ENCODE data around the gene EXOC4.

DNA sequence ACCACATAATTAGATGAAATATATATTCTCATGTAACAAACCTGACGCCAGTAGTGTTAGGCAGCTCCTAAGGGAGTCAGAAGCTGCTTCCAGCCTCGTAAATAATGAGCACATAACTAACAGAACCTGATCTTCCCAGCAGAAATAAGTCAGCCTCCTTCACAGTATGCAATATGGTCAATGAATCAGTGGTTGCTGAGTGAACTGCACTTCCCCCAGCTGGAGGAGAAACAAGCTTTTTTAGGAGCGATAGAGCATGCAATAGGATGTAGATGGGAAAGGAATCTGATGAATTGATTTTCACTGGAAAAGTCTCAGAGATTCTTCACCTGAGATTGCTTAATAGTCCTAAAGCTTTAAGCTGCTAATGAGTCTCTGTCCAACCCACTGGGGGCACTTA lies 537.1 kb downstream of the EXOC4 start:
- TF ChIP-seq, protein P1, sequence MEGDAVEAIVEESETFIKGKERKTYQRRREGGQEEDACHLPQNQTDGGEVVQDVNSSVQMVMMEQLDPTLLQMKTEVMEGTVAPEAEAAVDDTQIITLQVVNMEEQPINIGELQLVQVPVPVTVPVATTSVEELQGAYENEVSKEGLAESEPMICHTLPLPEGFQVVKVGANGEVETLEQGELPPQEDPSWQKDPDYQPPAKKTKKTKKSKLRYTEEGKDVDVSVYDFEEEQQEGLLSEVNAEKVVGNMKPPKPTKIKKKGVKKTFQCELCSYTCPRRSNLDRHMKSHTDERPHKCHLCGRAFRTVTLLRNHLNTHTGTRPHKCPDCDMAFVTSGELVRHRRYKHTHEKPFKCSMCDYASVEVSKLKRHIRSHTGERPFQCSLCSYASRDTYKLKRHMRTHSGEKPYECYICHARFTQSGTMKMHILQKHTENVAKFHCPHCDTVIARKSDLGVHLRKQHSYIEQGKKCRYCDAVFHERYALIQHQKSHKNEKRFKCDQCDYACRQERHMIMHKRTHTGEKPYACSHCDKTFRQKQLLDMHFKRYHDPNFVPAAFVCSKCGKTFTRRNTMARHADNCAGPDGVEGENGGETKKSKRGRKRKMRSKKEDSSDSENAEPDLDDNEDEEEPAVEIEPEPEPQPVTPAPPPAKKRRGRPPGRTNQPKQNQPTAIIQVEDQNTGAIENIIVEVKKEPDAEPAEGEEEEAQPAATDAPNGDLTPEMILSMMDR (tag by site-specific recombination; IDR thresholded peaks at IDR 0.05), result no peak
- TF ChIP-seq ZNF416 (tag by site-specific recombination; IDR thresholded peaks at IDR 0.05), result no peak
- no peak for TF ChIP-seq REPIN1 (tag by site-specific recombination; IDR thresholded peaks at IDR 0.05; ENCODE audit: low read depth)
- no peak for TF ChIP-seq KLF16 (tag by site-specific recombination; IDR thresholded peaks at IDR 0.05)
- no peak for TF ChIP-seq MEIS1 (CRISPR knock-in tag; IDR thresholded peaks at IDR 0.05; ENCODE audit: borderline replicate concordance)
